CD14-positive monocyte (primary cell): ENCODE data around the gene RPN1. TPM values are rescaled to one million over a fixed set of nuclear protein-coding genes. Genes with fewer than 3 reads are reported as not detected.

ENCODE experiments used
- DNase-seq, 3 donors: peaks; one replicate each; pipeline ENCODE4 v3.0.0-alpha.2; 2011 to 2022
- H2AFZ ChIP-seq: 2 replicates; pipeline ENCODE4 v1.6.0; 2012; ENCODE audit warnings: mild to moderate bottlenecking, low read depth, low read length, inconsistent platforms; ENCODE audit not compliant: insufficient read depth, poor library complexity, severe bottlenecking
- H3K27ac ChIP-seq, 2 donors: 1 replicate in 1 of 2; 2 replicates in 1 of 2; pipeline ENCODE4 v1.5.1; 2012 to 2013; ENCODE audit warnings: low read length in 2 of 2, control low read depth in 1 of 2, inconsistent platforms in 1 of 2, low read depth in 1 of 2, mild to moderate bottlenecking in 1 of 2
- H3K27me3 ChIP-seq, 2 donors: one replicate each; pipeline versions ENCODE4 v1.6.0 to v1.6.1; 2011 to 2013; ENCODE audit warnings: low read length in 2 of 2; ENCODE audit not compliant: control insufficient read depth in 2 of 2, insufficient read depth in 2 of 2
- H3K36me3 ChIP-seq, 2 donors: replicated peaks in 1 of 2; 1 replicate in 1 of 2; 2 replicates in 1 of 2; pipeline versions ENCODE4 v1.5.1 to v1.6.1; 2012 to 2013; ENCODE audit warnings: low read length in 2 of 2, control low read depth in 1 of 2, inconsistent platforms in 1 of 2, mild to moderate bottlenecking in 1 of 2; ENCODE audit not compliant: insufficient read depth in 2 of 2, control insufficient read depth in 1 of 2
- H3K4me1 ChIP-seq, 2 donors: 1 replicate in 1 of 2; 2 replicates in 1 of 2; pipeline versions ENCODE4 v1.5.1 to v1.6.1; 2012 to 2013; ENCODE audit warnings: low read length in 2 of 2, control low read depth in 1 of 2, inconsistent platforms in 1 of 2, mild to moderate bottlenecking in 1 of 2, moderate library complexity in 1 of 2; ENCODE audit not compliant: insufficient read depth in 2 of 2, control insufficient read depth in 1 of 2
- H3K4me2 ChIP-seq: replicated peaks from 2 replicates; pipeline ENCODE3; 2012; ENCODE audit warnings: low read length, moderate library complexity, mild to moderate bottlenecking; ENCODE audit not compliant: poor library complexity, severe bottlenecking; ENCODE audit errors: extremely low read depth
- H3K4me3 ChIP-seq, 3 experiments: fragments of 200-600 bp in 1 of 3; sonication (generic) in 1 of 3; replicated peaks in 1 of 3; 1 replicate in 2 of 3; 2 replicates in 1 of 3; pipeline ENCODE4 v1.5.1; 2011 to 2013; ENCODE audit warnings: low read length in 3 of 3, mild to moderate bottlenecking in 3 of 3, control low read depth in 2 of 3, low read depth in 2 of 3, inconsistent platforms in 1 of 3, moderate library complexity in 1 of 3
- H3K79me2 ChIP-seq: 2 replicates; pipeline ENCODE4 v1.6.0; 2012; ENCODE audit warnings: mild to moderate bottlenecking, control low read depth, inconsistent platforms, low read length, moderate library complexity; ENCODE audit not compliant: insufficient read depth
- H3K9ac ChIP-seq: 2 replicates; pipeline ENCODE4 v1.6.0; 2017; ENCODE audit warnings: low read length, mild to moderate bottlenecking; ENCODE audit not compliant: insufficient read depth, poor library complexity, severe bottlenecking
- H3K9me3 ChIP-seq, 2 donors: replicated peaks in 1 of 2; 1 replicate in 1 of 2; 2 replicates in 1 of 2; pipeline versions ENCODE4 v1.5.1 to v1.6.1; 2012 to 2013; ENCODE audit warnings: low read length in 2 of 2, control low read depth in 1 of 2; ENCODE audit not compliant: control insufficient read depth in 1 of 2, insufficient read depth in 1 of 2
- H4K20me1 ChIP-seq: 2 replicates; pipeline ENCODE4 v1.6.0; 2012; ENCODE audit warnings: mild to moderate bottlenecking, low read length, control low read depth, moderate library complexity; ENCODE audit not compliant: insufficient read depth
- H3K27ac Mint-ChIP-seq, 7 donors: one replicate each; pipeline ENCODE4 v1.8.0; 2020; ENCODE audit warnings: mild to moderate bottlenecking in 7 of 7, mixed read lengths in 7 of 7, moderate library complexity in 6 of 7, inconsistent platforms in 2 of 7
- H3K27me3 Mint-ChIP-seq, 3 donors: one replicate each; pipeline ENCODE4 v1.8.0; 2021 to 2022; ENCODE audit warnings: low read depth in 3 of 3, mild to moderate bottlenecking in 3 of 3, mixed read lengths in 3 of 3, moderate library complexity in 3 of 3, inconsistent platforms in 1 of 3
- H3K36me3 Mint-ChIP-seq, 2 donors: one replicate each; pipeline ENCODE4 v1.8.0; 2020; ENCODE audit warnings: mixed read lengths in 2 of 2, inconsistent platforms in 1 of 2, mild to moderate bottlenecking in 1 of 2
- H3K4me1 Mint-ChIP-seq: one replicate; pipeline ENCODE4 v1.8.0; 2020; ENCODE audit warnings: mild to moderate bottlenecking, mixed read lengths
- H3K4me3 Mint-ChIP-seq, 2 donors: one replicate each; pipeline ENCODE4 v1.8.0; 2020; ENCODE audit warnings: mild to moderate bottlenecking in 2 of 2, mixed read lengths in 2 of 2, moderate library complexity in 1 of 2
- H3K9me3 Mint-ChIP-seq, 7 donors: one replicate each; pipeline ENCODE4 v1.8.0; 2020 to 2022; ENCODE audit warnings: mixed read lengths in 7 of 7, mild to moderate bottlenecking in 6 of 7, moderate library complexity in 6 of 7, inconsistent platforms in 2 of 7
- WGBS: methylation state at CpG from one replicate; pipeline ENCODE4 v1.1.5; 2013; ENCODE audit warnings: missing lambda C conversion rate; ENCODE audit not compliant: insufficient coverage; 5-methylcytosine and 5-hydroxymethylcytosine counted together
- intact Hi-C, 2 donors: fragments of 100-400 bp; cut with micrococcal nuclease; formaldehyde crosslinking; loops; one replicate each; pipeline versions ENCODE4 v1.15.0 to v1.15.1; 2023
- polyA plus RNA-seq, 3 donors: library from polyadenylated mRNA; depleted of rRNA in 1 of 3; unstranded in 2 of 3; stranded (reverse) in 1 of 3; fragments of 300-500 nt in 2 of 3; fragments of >200 nt in 1 of 3; fragmentation: Illumina TruSeq in 2 of 3; gene quantifications; 1 replicate in 2 of 3; 2 replicates in 1 of 3; pipeline ENCODE4 v1.2.3, GENCODE V29; 2012 to 2021
- TF ChIP-seq, protein P1 (sequence below): fragments of 200-600 bp; IDR thresholded peaks from one replicate; pipeline ENCODE4 v1.8.0; 2022; ENCODE audit warnings: antibody characterized with exemption, mild to moderate bottlenecking

Gene RPN1
- polyA plus RNA-seq, 3 donors, result 112 to 375 (median 354) TPM

DNA sequence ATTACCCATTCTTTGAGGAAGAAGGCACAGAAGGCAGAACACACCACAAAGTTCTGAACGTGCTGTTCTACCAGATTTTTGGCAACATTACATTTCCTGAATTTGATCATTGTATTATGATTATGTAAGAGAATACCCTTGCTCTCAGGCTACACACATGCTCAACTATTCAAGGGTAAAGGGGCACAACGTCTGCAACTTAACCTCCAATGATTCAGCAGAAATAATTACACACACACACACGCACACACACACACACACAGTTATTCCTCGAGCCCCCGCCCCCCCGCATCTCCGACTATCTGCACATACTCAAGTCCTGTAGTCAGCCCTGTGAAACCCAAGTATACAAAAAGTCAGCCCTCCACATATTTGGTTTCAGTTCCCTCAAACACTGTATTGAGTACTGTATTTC, 26.8 kb downstream of the RPN1 start:
- Histone ChIP-seq H2AFZ (no peak overlapping the region), H3K9ac (no peak overlapping the region), H3K36me3 (peaks cover 81 to 87% of the 10 kb centered on the region in 2 donors), H3K4me1 (peaks cover 17 to 19% of the 10 kb centered on the region in 2 donors), H3K79me2 (peaks cover 65% of the 10 kb centered on the region), H3K9me3 (no peaks in the 10 kb centered on the region), H4K20me1 (peaks cover 59% of the 10 kb centered on the region), H3K4me3 (no peak overlapping the region), H3K4me2 (no peak overlapping the region), H3K27ac (peak overlapping the region in 1 of 2 donors; percentile 60), H3K27me3 (no peaks in the 10 kb centered on the region)
- peak in 1 of 3 donors; percentile 48 for DNase-seq
- TF ChIP-seq, protein P1, sequence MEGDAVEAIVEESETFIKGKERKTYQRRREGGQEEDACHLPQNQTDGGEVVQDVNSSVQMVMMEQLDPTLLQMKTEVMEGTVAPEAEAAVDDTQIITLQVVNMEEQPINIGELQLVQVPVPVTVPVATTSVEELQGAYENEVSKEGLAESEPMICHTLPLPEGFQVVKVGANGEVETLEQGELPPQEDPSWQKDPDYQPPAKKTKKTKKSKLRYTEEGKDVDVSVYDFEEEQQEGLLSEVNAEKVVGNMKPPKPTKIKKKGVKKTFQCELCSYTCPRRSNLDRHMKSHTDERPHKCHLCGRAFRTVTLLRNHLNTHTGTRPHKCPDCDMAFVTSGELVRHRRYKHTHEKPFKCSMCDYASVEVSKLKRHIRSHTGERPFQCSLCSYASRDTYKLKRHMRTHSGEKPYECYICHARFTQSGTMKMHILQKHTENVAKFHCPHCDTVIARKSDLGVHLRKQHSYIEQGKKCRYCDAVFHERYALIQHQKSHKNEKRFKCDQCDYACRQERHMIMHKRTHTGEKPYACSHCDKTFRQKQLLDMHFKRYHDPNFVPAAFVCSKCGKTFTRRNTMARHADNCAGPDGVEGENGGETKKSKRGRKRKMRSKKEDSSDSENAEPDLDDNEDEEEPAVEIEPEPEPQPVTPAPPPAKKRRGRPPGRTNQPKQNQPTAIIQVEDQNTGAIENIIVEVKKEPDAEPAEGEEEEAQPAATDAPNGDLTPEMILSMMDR, result no peak
- H3K4me3 Mint-ChIP-seq, result no peak overlapping the region
- no peaks in the 10 kb centered on the region for H3K9me3 Mint-ChIP-seq
- intact Hi-C loops, result no loop called here
- H3K4me1 Mint-ChIP-seq, result peaks cover 34% of the 10 kb centered on the region
- WGBS, result 5% methylated on average over 6 of the region's 7 CpGs
- H3K27me3 Mint-ChIP-seq, result peaks cover 0 to 2% (median 0%) of the 10 kb centered on the region in 3 donors
- H3K27ac Mint-ChIP-seq, result peak overlapping the region; percentile 12 to 83 (median 76)
- H3K36me3 Mint-ChIP-seq, result peaks cover 86 to 94% of the 10 kb centered on the region in 2 donors

GRCh38 chr3:128621931-128622330, 28.7 kb downstream of the RPN1 start:
- Histone ChIP-seq H3K4me2 (no peak overlapping the region), H3K36me3 (peaks cover 67 to 69% of the 10 kb centered on the region in 2 donors), H2AFZ (no peak overlapping the region), H3K4me3 (no peak overlapping the region), H3K27me3 (no peaks in the 10 kb centered on the region), H3K9me3 (no peaks in the 10 kb centered on the region), H3K4me1 (peaks cover 30 to 35% of the 10 kb centered on the region in 2 donors), H4K20me1 (peaks cover 48% of the 10 kb centered on the region), H3K79me2 (peaks cover 73% of the 10 kb centered on the region), H3K9ac (no peak overlapping the region), H3K27ac (peak overlapping the region in 1 of 2 donors; percentile 33)
- H3K4me3 Mint-ChIP-seq, result no peak overlapping the region
- H3K27me3 Mint-ChIP-seq, result peaks cover 0 to 2% (median 0%) of the 10 kb centered on the region in 3 donors
- TF ChIP-seq, protein P1, result no peak
- intact Hi-C loops, result no loop called here
- peaks cover 80% of the 10 kb centered on the region in 2 donors for H3K36me3 Mint-ChIP-seq
- WGBS, result 97% methylated on average over 9 of the region's 9 CpGs
- peak overlapping the region in 5 of 7 donors; percentile 67 to 92 (median 78) for H3K27ac Mint-ChIP-seq
- DNase-seq, result no peak
- H3K4me1 Mint-ChIP-seq, result peaks cover 39% of the 10 kb centered on the region
- no peaks in the 10 kb centered on the region for H3K9me3 Mint-ChIP-seq
